MCF 10A (cell line): ENCODE results near the gene CXCL3. TPM values are rescaled to one million over a fixed set of nuclear protein-coding genes. Genes with fewer than 3 reads are reported as not detected.

Experiments
- BruUV-seq: library from RNA; stranded (reverse); fragments of 400-500 nt; replicated peaks from 2 replicates; lab custom pipeline; 2021; lab: Mats Ljungman, UMichigan
- CTCF ChIA-PET: fragments of 300-600 bp; sonication (Branson Sonifier 250); formaldehyde crosslinking; extraction: SDS; loops from one replicate; lab custom pipeline; 2021; ENCODE audit warnings: antibody characterized with exemption, inconsistent platforms; lab: Yijun Ruan, JAX
- POLR2A ChIA-PET: fragments of 300-600, 350-650 bp; sonication (Branson Sonifier 250); formaldehyde crosslinking; extraction: SDS; loops from one replicate; lab custom pipeline; 2020; ENCODE audit warnings: antibody characterized with exemption, inconsistent platforms; lab: Yijun Ruan, JAX
- DNase-seq: peaks from one replicate; pipeline ENCODE4 v3.0.0-alpha.2; 2018; ENCODE audit not compliant: unreplicated experiment
- H3K27ac Mint-ChIP-seq: one replicate; pipeline ENCODE4 v1.8.0; 2022; ENCODE audit warnings: mild to moderate bottlenecking, low read depth, mixed read lengths; ENCODE audit not compliant: unreplicated experiment
- H3K27me3 Mint-ChIP-seq: one replicate; pipeline ENCODE4 v1.8.0; 2022; ENCODE audit warnings: mixed read lengths; ENCODE audit not compliant: insufficient read depth, unreplicated experiment
- H3K36me3 Mint-ChIP-seq: one replicate; pipeline ENCODE4 v1.8.0; 2022; ENCODE audit warnings: mild to moderate bottlenecking, moderate library complexity, mixed read lengths; ENCODE audit not compliant: insufficient read depth, unreplicated experiment
- H3K4me1 Mint-ChIP-seq: one replicate; pipeline ENCODE4 v1.8.0; 2022; ENCODE audit warnings: mixed read lengths; ENCODE audit not compliant: insufficient read depth, unreplicated experiment
- H3K4me3 Mint-ChIP-seq: one replicate; pipeline ENCODE4 v1.8.0; 2022; ENCODE audit warnings: mild to moderate bottlenecking, moderate library complexity, mixed read lengths; ENCODE audit not compliant: unreplicated experiment
- H3K9me3 Mint-ChIP-seq: one replicate; pipeline ENCODE4 v1.8.0; 2022; ENCODE audit warnings: mixed read lengths; ENCODE audit not compliant: unreplicated experiment
- intact Hi-C: fragments of 100-400 bp; cut with micrococcal nuclease; formaldehyde crosslinking; loops from 2 replicates; pipeline ENCODE4 v1.14.1; 2022
- total RNA-seq: library from RNA; stranded (reverse); gene quantifications from 2 replicates; pipeline ENCODE4 v1.2.3, GENCODE V29; 2022
- TF ChIP-seq, protein P1 (sequence below): fragments of 200-600 bp; IDR thresholded peaks from one replicate; pipeline ENCODE4 v1.8.0; 2022; ENCODE audit warnings: antibody characterized with exemption, mild to moderate bottlenecking; ENCODE audit not compliant: unreplicated experiment

CXCL3 gene
- total RNA-seq, 1 experiment from 2014 or later: 9.8 TPM

GRCh38 chr4:74059161-74059829, 20.8 kb upstream of the CXCL3 start:
- DNase-seq: no peak
- TF ChIP-seq, protein P1, sequence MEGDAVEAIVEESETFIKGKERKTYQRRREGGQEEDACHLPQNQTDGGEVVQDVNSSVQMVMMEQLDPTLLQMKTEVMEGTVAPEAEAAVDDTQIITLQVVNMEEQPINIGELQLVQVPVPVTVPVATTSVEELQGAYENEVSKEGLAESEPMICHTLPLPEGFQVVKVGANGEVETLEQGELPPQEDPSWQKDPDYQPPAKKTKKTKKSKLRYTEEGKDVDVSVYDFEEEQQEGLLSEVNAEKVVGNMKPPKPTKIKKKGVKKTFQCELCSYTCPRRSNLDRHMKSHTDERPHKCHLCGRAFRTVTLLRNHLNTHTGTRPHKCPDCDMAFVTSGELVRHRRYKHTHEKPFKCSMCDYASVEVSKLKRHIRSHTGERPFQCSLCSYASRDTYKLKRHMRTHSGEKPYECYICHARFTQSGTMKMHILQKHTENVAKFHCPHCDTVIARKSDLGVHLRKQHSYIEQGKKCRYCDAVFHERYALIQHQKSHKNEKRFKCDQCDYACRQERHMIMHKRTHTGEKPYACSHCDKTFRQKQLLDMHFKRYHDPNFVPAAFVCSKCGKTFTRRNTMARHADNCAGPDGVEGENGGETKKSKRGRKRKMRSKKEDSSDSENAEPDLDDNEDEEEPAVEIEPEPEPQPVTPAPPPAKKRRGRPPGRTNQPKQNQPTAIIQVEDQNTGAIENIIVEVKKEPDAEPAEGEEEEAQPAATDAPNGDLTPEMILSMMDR: no peak
- Mint-ChIP-seq H3K27ac (no peak overlapping the region), H3K27me3 (no peaks in the 10 kb centered on the region), H3K4me1 (peaks cover 19% of the 10 kb centered on the region), H3K4me3 (no peak overlapping the region), H3K36me3 (no peaks in the 10 kb centered on the region), H3K9me3 (no peaks in the 10 kb centered on the region)
- ChIA-PET CTCF (interaction anchor here (1.0 to 1.1 kb wide), 2 partner anchors 39 to 53 kb away, joined by 3 to 4 read pairs; partner anchors contain the start of gene CXCL2), POLR2A (interaction anchor here (1.0 to 1.1 kb wide), 2 partner anchors 14 to 192 kb away, joined by 3 read pairs; no protein-coding TSS in a partner anchor)
- intact Hi-C loops: loop anchor here (5.0 kb wide), 1 partner anchor 58 kb away; no protein-coding TSS in a partner anchor
- BruUV-seq: no TSS peak

DNA sequence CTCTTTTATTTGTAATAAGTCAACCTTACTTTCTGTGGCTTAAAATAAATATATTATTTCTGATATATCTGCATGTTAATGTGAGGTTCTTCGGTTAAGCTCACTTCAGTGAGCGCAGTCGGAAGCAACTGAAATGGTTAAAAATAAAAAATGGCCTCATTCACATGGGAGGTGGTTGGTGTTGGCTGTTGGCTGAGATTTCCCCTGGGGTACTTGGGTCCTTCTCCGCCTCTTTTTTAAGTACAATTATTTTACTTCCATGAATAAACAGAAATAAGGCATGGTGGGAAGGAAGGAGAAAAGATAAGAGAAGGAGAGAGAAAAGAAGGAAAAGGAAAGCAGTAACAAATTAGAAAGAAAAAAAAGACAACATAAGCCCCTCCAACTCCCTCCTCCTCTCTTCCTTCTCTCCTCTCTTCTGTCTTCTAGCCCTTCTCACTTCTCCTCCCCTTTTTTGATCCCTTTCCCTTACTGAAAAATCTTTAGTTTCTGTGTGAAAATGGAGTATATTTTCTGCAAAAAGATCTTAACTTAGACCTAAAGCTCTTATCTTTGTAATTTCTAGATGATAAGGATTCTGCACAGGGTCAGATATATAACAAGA, 19.7 kb upstream of the CXCL3 start:
- ChIA-PET CTCF (interaction anchor here (1.0 to 1.1 kb wide), 2 partner anchors 40 to 54 kb away, joined by 3 to 4 read pairs; partner anchors contain the start of gene CXCL2), POLR2A (interaction anchor here (1.1 to 3.6 kb wide), 3 partner anchors 20 to 190 kb away, joined by 3 to 13 read pairs (median 7); no protein-coding TSS in a partner anchor)
- H3K9me3 Mint-ChIP-seq: no peaks in the 10 kb centered on the region
- H3K27ac Mint-ChIP-seq: no peak overlapping the region
- no peak for DNase-seq
- H3K4me1 Mint-ChIP-seq: peaks cover 19% of the 10 kb centered on the region
- BruUV-seq: no TSS peak
- intact Hi-C loops: loop anchor here (5.0 kb wide), 1 partner anchor 59 kb away; no protein-coding TSS in a partner anchor
- no peak overlapping the region for H3K4me3 Mint-ChIP-seq
- TF ChIP-seq, protein P1: no peak
- H3K27me3 Mint-ChIP-seq: no peaks in the 10 kb centered on the region
- H3K36me3 Mint-ChIP-seq: no peaks in the 10 kb centered on the region

DNA sequence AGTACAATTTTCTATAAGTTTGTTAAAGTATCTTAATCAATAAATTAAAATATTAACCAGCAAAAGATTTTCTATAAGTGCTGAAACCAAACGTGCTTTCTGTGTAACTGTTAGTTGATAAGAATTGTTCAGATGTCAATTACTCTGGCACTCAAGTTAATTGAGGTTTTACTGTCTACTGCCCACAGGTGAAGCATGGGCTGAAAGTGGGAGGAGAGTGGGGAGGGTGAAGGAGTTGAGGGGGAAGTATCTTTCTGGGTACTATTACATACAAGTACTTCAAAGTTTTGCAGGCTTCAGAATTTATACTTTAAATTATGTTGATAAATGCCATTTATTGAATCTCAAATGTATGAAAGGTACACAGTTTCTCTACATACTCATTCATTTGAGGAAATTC, 19.1 kb upstream of the CXCL3 start:
- Mint-ChIP-seq H3K36me3 (no peaks in the 10 kb centered on the region), H3K4me1 (peaks cover 19% of the 10 kb centered on the region), H3K27ac (peak overlapping the region; percentile 53), H3K9me3 (no peaks in the 10 kb centered on the region), H3K27me3 (no peaks in the 10 kb centered on the region), H3K4me3 (no peak overlapping the region)
- TF ChIP-seq, protein P1: no peak
- intact Hi-C loops: loop anchor here (2.0 to 5.0 kb wide), 4 partner anchors 19 to 99 kb away; partner anchors contain the start of gene CXCL3
- ChIA-PET POLR2A (interaction anchor here (0.6 to 3.6 kb wide), 7 partner anchors 13 to 171 kb away, joined by 4 to 23 read pairs (median 7); partner anchors contain the start of genes CXCL2 and CXCL3), CTCF (no interaction called here)
- no peak for DNase-seq
- BruUV-seq: no TSS peak
